ENCODE measurements around the gene RPL28. TPM values are rescaled to one million over a fixed set of nuclear protein-coding genes. Genes with fewer than 3 reads are reported as not detected.

Gene RPL28
- polyA plus RNA-seq, 3 donors from 2014 or later, result 118 to 365 (median 350) TPM

DNA sequence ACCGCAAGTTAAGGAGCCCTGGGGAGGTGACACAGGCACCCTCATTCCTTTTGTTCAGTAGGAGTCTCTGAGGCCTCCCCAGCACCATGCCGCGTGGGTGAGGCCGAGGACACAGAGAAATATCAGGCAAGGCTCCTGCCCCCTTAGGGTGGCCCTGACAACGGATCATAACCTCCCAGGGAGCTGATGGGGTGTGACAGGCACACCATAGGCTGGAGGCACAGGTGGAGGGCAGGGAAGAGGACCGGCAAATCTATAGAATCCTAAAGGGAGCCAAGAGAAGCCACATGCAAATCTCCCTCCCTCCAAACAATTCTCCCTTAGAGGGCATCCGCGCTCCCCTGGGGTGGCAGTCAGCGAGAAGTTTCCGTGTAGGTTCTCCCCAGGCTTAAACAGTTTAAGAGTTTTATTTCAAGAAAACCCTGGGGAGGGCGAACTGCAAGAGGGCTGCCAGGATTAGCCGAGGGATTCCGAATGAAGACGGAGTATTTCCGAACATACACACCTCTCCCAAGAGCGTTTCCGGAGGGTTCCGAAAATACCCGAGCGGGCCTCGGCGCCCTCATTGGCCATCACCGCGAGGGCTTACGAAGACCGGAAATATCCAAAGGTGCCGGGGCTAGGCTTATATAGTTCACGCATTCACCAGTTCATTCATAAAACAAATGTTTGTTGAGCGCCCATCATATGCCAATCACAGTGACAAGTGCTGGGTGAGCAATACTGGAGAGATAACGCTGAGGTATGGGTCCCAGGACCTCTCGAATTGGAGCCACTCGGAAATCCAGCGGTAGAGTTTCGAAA, 610 bp upstream of the RPL28 start:
- Mint-ChIP-seq H3K27ac (peak overlapping the region; percentile 96 to 100 (median 98)), H3K4me1 (peaks cover 64 to 71% of the 10 kb centered on the region in 2 donors), H3K9me3 (no peaks in the 10 kb centered on the region), H3K4me3 (peak overlapping the region; percentile 94 to 100 (median 98)), H3K27me3 (ENCODE audit: low read depth in 3 of 3) (peaks cover 13 to 22% (median 16%) of the 10 kb centered on the region in 3 donors), H3K36me3 (peaks cover 0 to 17% (median 8%) of the 10 kb centered on the region in 3 donors)
- peak; percentile 94 to 96 (median 95) for DNase-seq

DNA sequence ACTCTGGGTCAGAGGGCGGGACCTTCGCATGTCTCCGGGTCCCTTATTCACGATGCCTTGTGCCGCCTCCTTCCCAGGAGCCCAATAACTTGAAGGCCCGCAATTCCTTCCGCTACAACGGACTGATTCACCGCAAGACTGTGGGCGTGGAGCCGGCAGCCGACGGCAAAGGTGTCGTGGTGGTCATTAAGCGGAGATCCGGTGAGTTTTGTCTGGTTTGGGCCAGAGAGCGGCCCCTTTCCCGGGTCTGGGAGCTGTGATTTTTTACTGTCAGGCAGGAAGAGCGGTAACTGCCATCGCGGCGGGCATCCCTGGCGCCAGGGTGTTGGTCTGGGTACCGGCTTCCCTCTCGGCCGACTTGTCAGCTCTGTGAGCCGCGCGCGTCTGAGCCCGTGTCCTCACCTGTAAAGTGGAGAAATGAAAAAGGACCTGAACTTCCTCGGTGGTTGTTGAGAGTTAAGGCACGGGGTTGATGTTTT, 800 bp downstream of the RPL28 start:
- Mint-ChIP-seq H3K27ac (peak overlapping the region; percentile 96 to 100 (median 98)), H3K36me3 (peaks cover 0 to 17% (median 8%) of the 10 kb centered on the region in 3 donors), H3K4me1 (peaks cover 67 to 77% of the 10 kb centered on the region in 2 donors), H3K9me3 (no peaks in the 10 kb centered on the region), H3K27me3 (ENCODE audit: low read depth in 3 of 3) (peaks cover 13 to 25% (median 16%) of the 10 kb centered on the region in 3 donors), H3K4me3 (peak overlapping the region; percentile 94 to 100 (median 98))
- DNase-seq, result no peak

DNA sequence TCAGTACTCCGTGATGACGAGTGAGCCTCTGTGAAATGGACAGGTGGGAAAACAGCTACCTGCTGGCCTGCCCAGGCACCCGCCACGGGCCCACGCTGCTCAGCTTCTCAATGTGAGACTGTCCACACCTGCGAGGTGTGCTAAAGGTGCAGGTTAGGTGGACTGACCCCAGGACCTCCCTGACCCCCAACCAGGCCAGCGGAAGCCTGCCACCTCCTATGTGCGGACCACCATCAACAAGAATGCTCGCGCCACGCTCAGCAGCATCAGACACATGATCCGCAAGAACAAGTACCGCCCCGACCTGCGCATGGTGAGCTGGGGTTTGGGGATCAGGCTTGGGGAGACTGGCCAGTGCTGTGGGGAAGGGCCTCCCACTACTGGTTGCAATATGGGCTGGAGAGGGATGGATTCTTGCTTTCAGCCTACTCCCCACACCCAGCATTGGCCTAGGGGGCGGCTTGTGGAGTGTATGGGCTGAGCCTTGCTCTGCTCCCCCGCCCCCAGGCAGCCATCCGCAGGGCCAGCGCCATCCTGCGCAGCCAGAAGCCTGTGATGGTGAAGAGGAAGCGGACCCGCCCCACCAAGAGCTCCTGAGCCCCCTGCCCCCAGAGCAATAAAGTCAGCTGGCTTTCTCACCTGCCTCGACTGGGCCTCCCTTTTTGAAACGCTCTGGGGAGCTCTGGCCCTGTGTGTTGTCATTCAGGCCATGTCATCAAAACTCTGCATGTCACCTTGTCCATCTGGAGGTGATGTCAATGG, 2.2 kb downstream of the RPL28 start:
- H3K27ac Mint-ChIP-seq, result peak overlapping the region in 5 of 6 donors; percentile 48 to 99 (median 79)
- no peaks in the 10 kb centered on the region for H3K9me3 Mint-ChIP-seq
- peaks cover 56 to 72% of the 10 kb centered on the region in 2 donors for H3K4me1 Mint-ChIP-seq
- peak overlapping the region; percentile 94 to 100 (median 98) for H3K4me3 Mint-ChIP-seq
- H3K27me3 Mint-ChIP-seq (ENCODE audit: low read depth in 3 of 3), result peaks cover 13 to 27% (median 16%) of the 10 kb centered on the region in 3 donors
- peaks cover 0 to 21% (median 8%) of the 10 kb centered on the region in 3 donors for H3K36me3 Mint-ChIP-seq
- no peak for DNase-seq

DNA sequence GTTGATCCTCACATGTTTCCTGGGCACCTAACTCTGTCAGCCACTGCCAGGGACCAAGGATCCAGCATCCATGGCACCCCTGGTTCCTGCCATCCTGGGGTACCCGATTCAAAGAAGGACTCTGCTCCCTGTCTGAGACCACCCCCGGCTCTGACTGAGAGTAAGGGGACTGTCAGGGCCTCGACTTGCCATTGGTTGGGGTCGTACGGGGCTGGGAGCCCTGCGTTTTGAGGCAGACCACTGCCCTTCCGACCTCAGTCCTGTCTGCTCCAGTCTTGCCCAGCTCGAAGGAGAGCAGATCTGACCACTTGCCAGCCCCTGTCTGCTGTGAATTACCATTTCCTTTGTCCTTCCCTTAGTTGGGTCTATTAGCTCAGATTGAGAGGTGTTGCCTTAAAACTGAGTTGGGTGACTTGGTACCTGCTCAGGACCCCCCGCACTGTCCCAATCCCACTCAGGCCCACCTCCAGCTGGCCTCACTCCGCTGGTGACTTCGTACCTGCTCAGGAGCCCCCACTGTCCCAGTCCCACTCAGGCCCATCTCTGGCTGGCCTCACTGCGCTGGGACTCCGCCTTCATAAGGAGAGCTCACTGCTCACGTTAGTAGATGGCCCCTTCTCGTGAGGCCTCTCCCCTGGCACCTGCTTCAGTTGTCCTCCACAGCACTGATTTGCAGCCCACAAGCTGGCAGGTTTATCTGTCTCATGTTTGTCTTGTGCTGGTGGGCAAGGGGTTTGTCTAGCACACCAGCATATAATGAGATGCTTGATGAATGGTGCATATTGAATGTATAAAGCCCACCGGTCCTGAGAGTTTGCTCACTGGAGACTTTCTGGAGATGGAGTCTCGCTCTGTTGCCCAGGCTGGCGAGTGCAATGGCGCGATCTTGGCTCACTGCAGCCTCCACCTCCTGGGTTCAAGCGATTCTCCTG, 3.9 kb downstream of the RPL28 start:
- peaks cover 46 to 63% of the 10 kb centered on the region in 2 donors for H3K4me1 Mint-ChIP-seq
- H3K9me3 Mint-ChIP-seq, result no peaks in the 10 kb centered on the region
- H3K27ac Mint-ChIP-seq, result peak overlapping the region in 5 of 6 donors; percentile 30 to 82 (median 70)
- H3K27me3 Mint-ChIP-seq (ENCODE audit: low read depth in 3 of 3), result peaks cover 13 to 27% (median 16%) of the 10 kb centered on the region in 3 donors
- H3K36me3 Mint-ChIP-seq, result peaks cover 0 to 21% (median 8%) of the 10 kb centered on the region in 3 donors
- peak overlapping the region in 3 of 5 donors; percentile 32 to 47 (median 35) for H3K4me3 Mint-ChIP-seq
- no peak for DNase-seq

DNA sequence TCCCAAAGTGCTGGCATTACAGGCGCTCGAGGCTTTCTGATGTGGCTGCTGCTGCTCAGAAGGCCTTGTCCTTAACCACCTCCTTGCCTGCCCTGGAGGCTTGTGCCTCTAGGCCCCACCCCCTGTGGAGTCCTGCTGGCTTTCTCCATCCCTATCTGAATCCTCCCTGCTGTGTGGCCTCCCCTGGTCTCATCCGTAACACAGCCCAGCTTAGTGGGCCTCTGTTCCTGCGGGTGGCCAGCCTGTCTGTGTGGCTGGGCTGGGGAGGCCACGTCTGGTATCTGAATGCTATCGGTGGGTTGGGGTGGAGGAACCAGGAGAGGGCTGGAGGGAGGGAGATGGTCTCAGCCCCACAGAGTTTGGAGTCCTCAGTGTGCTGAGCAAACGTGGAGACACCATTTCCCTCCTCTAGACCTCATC, 4.7 kb downstream of the RPL28 start:
- H3K4me3 Mint-ChIP-seq, result no peak overlapping the region
- peaks cover 0 to 21% (median 8%) of the 10 kb centered on the region in 3 donors for H3K36me3 Mint-ChIP-seq
- peaks cover 39 to 55% of the 10 kb centered on the region in 2 donors for H3K4me1 Mint-ChIP-seq
- H3K9me3 Mint-ChIP-seq, result no peaks in the 10 kb centered on the region
- peaks cover 9 to 24% (median 12%) of the 10 kb centered on the region in 3 donors for H3K27me3 Mint-ChIP-seq (ENCODE audit: low read depth in 3 of 3)
- peak overlapping the region in 4 of 6 donors; percentile 12 to 60 (median 16) for H3K27ac Mint-ChIP-seq
- DNase-seq, result no peak

DNA sequence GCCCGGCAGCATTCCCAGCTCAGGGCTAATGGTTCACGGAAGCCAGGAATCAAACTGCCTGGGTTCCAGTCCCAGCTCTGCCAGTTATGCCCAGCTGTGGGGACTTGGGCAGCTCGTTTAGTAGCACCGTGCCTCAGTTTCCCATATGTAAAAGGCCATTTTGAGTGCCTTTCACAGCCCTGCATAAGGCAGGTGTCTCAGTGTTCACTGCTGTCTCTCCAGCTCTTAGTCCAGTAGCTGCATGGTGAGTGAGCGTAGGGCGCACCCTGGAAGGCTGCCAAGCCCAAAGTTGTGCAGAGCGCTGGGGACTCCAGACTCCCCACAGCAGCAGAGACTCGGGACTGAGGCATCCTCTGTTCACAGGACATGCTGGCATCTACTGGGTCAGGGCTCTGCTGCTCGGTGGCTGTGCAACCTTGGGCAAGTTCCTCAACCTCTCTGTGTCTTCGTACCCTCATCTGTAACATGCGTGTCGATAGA, 5.5 kb downstream of the RPL28 start:
- Mint-ChIP-seq H3K4me1 (peaks cover 36 to 49% of the 10 kb centered on the region in 2 donors), H3K9me3 (no peaks in the 10 kb centered on the region), H3K4me3 (no peak overlapping the region), H3K27ac (peak overlapping the region in 1 of 6 donors; percentile 29), H3K36me3 (peaks cover 0 to 18% (median 5%) of the 10 kb centered on the region in 3 donors), H3K27me3 (ENCODE audit: low read depth in 3 of 3) (peaks cover 3 to 17% (median 4%) of the 10 kb centered on the region in 3 donors)
- no peak for DNase-seq

DNA sequence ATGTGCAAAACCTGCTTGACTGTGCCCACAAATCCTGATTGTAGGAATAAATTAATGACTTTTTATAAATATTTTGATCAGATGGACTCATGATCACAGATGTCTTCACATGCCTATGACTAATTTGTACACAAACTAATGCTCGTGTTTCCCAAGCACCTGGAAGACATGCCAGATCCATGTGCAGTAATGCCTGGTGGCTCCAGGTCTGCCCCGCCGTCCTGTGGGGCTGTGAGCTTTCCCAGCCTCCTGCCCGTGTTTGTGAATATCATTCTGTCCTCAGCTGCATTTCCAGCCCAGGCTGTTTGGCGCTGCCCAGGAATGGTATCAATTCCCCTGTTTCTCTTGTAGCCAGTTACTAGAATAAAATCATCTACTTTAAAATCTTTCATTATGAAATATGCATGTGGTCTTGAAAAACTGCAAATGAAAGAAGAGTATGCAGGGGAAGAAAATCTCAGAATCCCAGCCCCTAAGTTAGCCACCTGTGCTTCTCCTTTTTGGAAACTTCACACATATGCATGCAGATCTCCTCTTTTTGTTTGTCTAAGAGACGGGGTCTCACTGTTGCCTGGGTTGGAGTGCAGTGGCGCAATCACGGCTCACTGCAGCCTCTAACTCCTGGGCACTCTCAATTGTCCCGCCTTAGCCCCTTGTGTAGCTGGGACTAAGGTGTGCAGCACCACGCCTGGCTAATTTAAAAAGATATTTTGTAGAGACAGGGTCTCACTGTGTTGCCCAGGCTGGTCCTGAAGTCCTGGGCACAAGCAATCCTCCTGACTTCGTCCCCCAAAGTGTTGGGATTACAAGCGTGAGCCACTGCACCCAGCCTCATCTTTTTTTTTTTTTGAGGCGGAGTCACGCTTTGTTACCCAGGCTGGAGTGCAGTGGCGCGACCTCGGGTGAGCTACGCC, 6.2 kb downstream of the RPL28 start:
- H3K27me3 Mint-ChIP-seq (ENCODE audit: low read depth in 3 of 3), result peaks cover 0 to 9% (median 2%) of the 10 kb centered on the region in 3 donors
- peak overlapping the region in 2 of 6 donors; percentile 34 to 39 for H3K27ac Mint-ChIP-seq

DNA sequence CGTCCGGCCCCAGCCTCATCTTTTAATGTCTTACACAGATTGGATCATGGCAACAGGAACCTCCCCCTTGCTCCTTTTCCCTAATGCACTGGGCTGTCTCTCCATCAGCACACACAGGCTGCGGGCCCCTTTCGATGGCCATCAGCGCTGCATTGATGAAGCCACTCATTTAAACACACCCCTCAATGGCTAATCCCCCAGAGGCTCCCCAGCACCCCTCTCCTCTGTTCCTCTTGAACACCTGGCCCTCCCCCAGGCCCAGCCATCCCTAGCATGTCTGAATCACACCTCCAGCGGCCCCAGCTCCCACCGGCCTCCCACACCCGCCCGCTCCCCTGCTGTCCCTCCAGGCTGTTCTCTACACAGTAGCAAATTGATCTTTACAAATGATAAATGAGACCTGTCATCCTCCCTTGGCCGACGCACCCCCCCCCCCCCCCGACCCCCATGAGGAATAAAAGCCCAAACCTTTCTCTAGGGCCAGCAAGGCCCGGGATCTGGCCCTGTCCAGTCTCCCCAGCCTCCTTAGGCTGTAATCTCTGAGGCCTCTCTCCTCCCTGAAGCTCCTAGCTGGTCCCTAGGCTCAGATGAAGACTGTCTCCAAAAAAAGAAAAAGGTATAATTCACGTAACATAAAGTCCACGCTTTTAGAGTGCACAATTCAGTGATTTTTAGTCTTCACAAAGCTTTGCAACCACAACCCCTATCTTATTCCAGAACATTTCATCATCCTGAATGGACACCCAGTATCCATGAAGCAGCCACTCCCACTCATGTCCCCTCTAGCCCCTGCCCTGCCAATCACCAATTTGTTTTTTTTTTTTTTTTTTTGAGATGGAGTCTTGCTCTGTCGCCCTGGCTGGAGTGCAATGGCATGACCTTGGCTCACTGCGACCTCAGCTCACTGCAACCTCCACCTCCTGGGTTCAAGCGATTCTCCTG, 7.4 kb downstream of the RPL28 start:
- DNase-seq, result no peak
- Mint-ChIP-seq H3K36me3 (peaks cover 0 to 12% (median 5%) of the 10 kb centered on the region in 3 donors), H3K27ac (peak overlapping the region in 2 of 6 donors; percentile 8 to 57), H3K4me3 (no peak overlapping the region), H3K9me3 (no peaks in the 10 kb centered on the region), H3K27me3 (ENCODE audit: low read depth in 3 of 3) (peaks cover 0 to 7% (median 3%) of the 10 kb centered on the region in 3 donors), H3K4me1 (peaks cover 18 to 30% of the 10 kb centered on the region in 2 donors)

More for the DNA sequence above, 6.2 kb downstream of the RPL28 start:
- Mint-ChIP-seq H3K36me3 (peaks cover 0 to 14% (median 5%) of the 10 kb centered on the region in 3 donors), H3K4me1 (peaks cover 29 to 42% of the 10 kb centered on the region in 2 donors), H3K9me3 (no peaks in the 10 kb centered on the region), H3K4me3 (no peak overlapping the region)
- DNase-seq, result no peak

DNA sequence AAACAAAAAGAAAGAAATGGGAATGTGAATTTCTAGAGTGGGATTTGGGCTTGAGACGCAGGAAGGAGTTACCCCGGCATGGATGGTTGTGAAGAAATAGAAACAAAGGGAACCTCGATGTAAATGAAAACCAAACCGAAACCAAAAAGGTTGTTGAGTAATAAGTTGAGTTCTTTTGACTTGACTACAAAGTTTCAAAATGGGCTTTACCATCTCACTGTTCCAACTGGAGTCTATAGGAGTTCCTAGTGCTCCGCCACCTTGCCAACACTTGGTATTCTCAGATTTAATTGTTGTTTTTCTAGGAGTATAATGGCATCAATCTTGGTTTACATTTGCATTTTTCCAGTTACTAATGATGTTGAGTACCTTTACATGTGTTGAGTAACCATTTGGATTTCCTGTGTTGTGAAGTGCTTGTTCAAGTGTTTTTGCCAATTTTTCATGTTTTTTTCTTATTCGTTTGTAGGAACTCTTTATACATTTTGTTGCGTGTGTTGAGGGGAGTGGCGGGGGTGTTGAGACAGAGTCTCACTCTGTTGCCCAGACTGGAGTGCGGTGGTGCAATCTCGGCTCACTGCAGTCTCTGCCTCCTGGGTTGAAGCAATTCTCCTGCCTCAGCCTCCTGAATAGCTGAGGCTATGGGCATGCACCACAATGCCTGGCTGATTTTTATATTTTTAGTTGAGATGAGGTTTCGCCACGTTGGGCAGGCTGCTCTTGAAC, 12.6 kb downstream of the RPL28 start:
- no peaks in the 10 kb centered on the region for H3K9me3 Mint-ChIP-seq
- peaks cover 3 to 4% of the 10 kb centered on the region in 2 donors for H3K4me1 Mint-ChIP-seq
- DNase-seq, result no peak
- H3K27me3 Mint-ChIP-seq (ENCODE audit: low read depth in 3 of 3), result peaks cover 0 to 7% (median 4%) of the 10 kb centered on the region in 3 donors
- peak overlapping the region in 2 of 6 donors; percentile 61 to 76 for H3K27ac Mint-ChIP-seq
- no peak overlapping the region for H3K4me3 Mint-ChIP-seq
- peaks cover 5 to 14% (median 14%) of the 10 kb centered on the region in 3 donors for H3K36me3 Mint-ChIP-seq

DNA sequence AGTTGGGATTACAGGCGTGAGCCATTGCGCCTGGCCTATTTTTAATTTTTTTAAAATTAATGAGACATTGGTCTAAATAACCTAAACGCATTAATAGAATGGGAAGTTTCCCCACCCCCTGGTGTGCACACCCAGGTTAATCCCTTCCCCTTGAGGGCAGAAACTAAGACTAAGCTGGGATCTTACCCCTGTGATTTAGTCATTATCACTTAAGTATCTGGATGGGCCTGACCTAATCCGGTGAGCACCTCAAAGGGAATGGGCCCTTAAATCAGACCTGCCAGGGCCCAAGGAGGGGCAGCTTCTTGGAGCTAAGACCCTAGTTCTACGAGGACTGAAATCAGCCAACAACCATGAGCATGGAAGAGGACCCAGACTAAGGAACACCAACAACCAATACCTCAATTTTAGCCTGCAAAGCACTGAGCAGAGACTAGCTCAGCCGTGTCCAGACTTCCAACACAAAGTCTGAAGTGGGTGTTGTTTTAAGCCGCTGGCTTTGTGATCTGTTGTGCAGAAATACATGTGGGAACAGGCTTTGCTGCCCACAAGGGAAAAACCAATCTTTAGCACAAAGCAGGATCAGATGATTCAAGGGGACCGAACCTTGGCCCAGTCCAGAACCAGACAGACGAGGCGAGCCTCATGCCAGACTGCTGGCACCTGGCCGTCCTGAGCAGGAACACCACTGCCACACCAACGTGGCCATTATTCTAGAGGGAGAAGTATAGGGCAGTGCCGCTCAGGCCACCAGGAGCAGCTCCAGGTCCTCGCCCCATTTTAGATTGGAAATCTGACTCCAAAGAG, 14.8 kb downstream of the RPL28 start:
- Mint-ChIP-seq H3K27ac (peak overlapping the region in 1 of 6 donors; percentile 31), H3K36me3 (peaks cover 5 to 21% (median 14%) of the 10 kb centered on the region in 3 donors), H3K4me3 (no peak overlapping the region), H3K9me3 (no peaks in the 10 kb centered on the region), H3K4me1 (peaks cover 6 to 7% of the 10 kb centered on the region in 2 donors), H3K27me3 (ENCODE audit: low read depth in 3 of 3) (peaks cover 0 to 7% (median 4%) of the 10 kb centered on the region in 3 donors)
- no peak for DNase-seq
